Common myeloid progenitor, CD34-positive (primary cell): ENCODE data around the gene SKOR1.

Experiments
- CTCF ChIA-PET: fragments of 350-600 bp; sonication (Branson Sonifier 250); formaldehyde crosslinking; loops from one replicate; lab custom pipeline; 2021; ENCODE audit warnings: antibody characterized with exemption; lab: Charles Lee
- POLR2A ChIA-PET: fragments of 350-600 bp; sonication (Branson Sonifier 250); formaldehyde crosslinking; loops from one replicate; lab custom pipeline; 2021; ENCODE audit warnings: antibody characterized with exemption; lab: Charles Lee
- DNase-seq, 3 donors: peaks; one replicate each; pipeline versions ENCODE4 v3.0.0 to v3.0.0-alpha.2; 2013
- H3K27ac ChIP-seq, 2 experiments: 1 replicate in 1 of 2; 2 replicates in 1 of 2; pipeline ENCODE4 v1.7.0; 2013; ENCODE audit warnings: inconsistent platforms in 2 of 2, low read length in 2 of 2, mild to moderate bottlenecking in 2 of 2, low read depth in 1 of 2, moderate library complexity in 1 of 2; ENCODE audit not compliant: severe bottlenecking in 2 of 2, insufficient read depth in 1 of 2, poor library complexity in 1 of 2
- H3K27me3 ChIP-seq, 5 experiments: replicated peaks in 2 of 5; 1 replicate in 3 of 5; 2 replicates in 2 of 5; pipeline versions ENCODE4 v1.6.1 to v1.7.0; 2013; ENCODE audit warnings: low read length in 4 of 5, mild to moderate bottlenecking in 2 of 5, moderate library complexity in 2 of 5, inconsistent platforms in 1 of 5; ENCODE audit not compliant: insufficient read depth in 5 of 5, control insufficient read depth in 4 of 5
- H3K36me3 ChIP-seq, 4 experiments: 1 replicate in 2 of 4; 2 replicates in 2 of 4; pipeline versions ENCODE4 v1.6.1 to v1.7.0; 2013; ENCODE audit warnings: low read length in 3 of 4, control low read depth in 1 of 4, mild to moderate bottlenecking in 1 of 4; ENCODE audit not compliant: control insufficient read depth in 4 of 4, insufficient read depth in 4 of 4
- H3K4me1 ChIP-seq, 4 experiments: 1 replicate in 3 of 4; 2 replicates in 1 of 4; pipeline versions ENCODE4 v1.6.1 to v1.7.1; 2013; ENCODE audit warnings: low read length in 3 of 4, mild to moderate bottlenecking in 3 of 4, control low read depth in 1 of 4, inconsistent platforms in 1 of 4, moderate library complexity in 1 of 4; ENCODE audit not compliant: control insufficient read depth in 4 of 4, insufficient read depth in 4 of 4; ENCODE audit errors: control extremely low read depth in 1 of 4
- H3K4me3 ChIP-seq, 7 experiments: 1 replicate in 4 of 7; 2 replicates in 3 of 7; pipeline versions ENCODE4 v1.5.1 to v1.7.0; 2013; ENCODE audit warnings: mild to moderate bottlenecking in 7 of 7, low read length in 6 of 7, moderate library complexity in 6 of 7, inconsistent platforms in 2 of 7, low read depth in 2 of 7, control low read depth in 1 of 7; ENCODE audit not compliant: insufficient read depth in 4 of 7, control insufficient read depth in 1 of 7; ENCODE audit errors: extremely low read depth in 1 of 7
- H3K9me3 ChIP-seq, 5 experiments: 1 replicate in 4 of 5; 2 replicates in 1 of 5; pipeline versions ENCODE4 v1.6.1 to v1.7.1; 2013; ENCODE audit warnings: low read length in 4 of 5, mild to moderate bottlenecking in 2 of 5, inconsistent platforms in 1 of 5, low read depth in 1 of 5, moderate library complexity in 1 of 5; ENCODE audit not compliant: control insufficient read depth in 4 of 5, insufficient read depth in 2 of 5; ENCODE audit errors: control extremely low read depth in 1 of 5
- WGBS: methylation state at CpG from one replicate; pipeline ENCODE4 v1.1.5; 2013; ENCODE audit not compliant: insufficient coverage; 5-methylcytosine and 5-hydroxymethylcytosine counted together

SKOR1 gene

DNA sequence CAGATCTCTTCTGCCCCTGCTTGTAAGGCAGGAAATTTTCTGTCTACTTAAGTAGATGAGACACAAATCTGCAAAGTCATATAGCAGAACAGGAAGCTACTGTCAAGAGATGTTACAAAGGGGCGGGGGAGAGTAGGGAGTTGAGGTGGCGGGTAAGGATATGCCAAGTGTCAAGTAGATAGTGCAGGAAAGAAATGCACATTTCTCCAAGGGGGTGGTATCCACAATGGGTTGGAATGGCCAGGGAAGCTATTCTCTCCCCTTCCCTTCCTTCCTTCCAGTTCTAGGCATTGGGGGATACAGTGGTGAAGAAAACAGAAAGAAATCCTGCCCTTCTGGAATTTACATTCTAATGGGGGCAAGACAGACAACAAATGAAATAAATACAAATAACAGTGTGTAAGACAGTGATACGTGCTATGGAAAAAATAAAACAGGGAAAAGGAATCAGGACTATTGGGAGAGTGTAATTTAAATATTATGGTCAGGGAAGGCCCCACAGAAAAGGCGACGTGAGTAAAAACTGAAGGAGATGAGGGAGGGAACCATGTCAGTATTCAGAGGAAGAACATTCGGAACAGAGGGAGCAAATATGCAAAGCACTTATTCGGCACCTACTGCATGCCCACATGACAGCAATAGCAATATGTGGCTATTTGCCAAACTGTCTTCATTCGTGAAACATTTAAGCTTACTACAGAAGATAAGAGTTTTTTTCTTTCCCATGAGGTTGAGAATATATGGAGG is 57.4 kb downstream of the SKOR1 start:
- POLR2A ChIA-PET, result no interaction called here
- no peaks in the 10 kb centered on the region for H3K27me3 ChIP-seq
- WGBS, result 70% methylated on average over 7 of the region's 8 CpGs
- peak overlapping the region in 1 of 2 experiments; percentile 57 for H3K27ac ChIP-seq
- CTCF ChIA-PET, result interaction anchor here (1.4 to 1.8 kb wide), 2 partner anchors 8 to 19 kb away, joined by 3 to 5 read pairs; no protein-coding TSS in a partner anchor
- H3K36me3 ChIP-seq, result no peaks in the 10 kb centered on the region
- H3K4me3 ChIP-seq, result peak overlapping the region in 3 of 7 experiments; percentile 12 to 29 (median 28)
- H3K9me3 ChIP-seq, result no peaks in the 10 kb centered on the region
- peaks cover 26 to 69% (median 58%) of the 10 kb centered on the region in 4 experiments for H3K4me1 ChIP-seq
- peak; percentile 72 to 95 (median 91) for DNase-seq

DNA sequence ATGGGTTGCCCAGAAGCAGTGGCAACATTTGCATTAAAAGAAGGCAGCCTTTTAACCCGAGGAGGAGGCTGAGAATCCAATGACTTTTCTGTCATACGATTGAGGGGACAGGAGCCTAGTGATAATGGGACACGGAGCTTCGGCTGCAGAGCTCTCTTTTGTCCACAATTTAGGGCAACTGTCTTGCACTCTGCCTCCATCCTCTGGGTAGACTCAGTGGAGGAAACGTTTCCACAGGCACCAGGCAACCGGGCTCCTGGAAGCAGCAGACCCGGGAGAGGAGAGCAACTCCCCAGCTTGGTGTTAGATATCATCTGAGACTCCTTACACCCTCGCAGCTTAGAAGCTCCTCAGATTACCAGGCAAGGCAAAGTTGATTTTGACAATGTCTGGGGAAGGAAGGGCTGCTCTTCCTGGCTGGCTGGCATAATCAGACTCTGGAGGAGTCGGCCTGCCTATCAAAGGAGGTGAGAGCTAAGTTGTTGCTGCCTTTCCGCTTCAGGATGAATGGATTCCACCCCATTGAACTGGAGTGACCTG is 58.0 kb downstream of the SKOR1 start:
- Histone ChIP-seq H3K36me3 (no peaks in the 10 kb centered on the region), H3K9me3 (no peaks in the 10 kb centered on the region), H3K27me3 (no peaks in the 10 kb centered on the region), H3K4me3 (no peak overlapping the region), H3K4me1 (peaks cover 26 to 69% (median 58%) of the 10 kb centered on the region in 4 experiments), H3K27ac (no peak overlapping the region)
- no peak for DNase-seq
- WGBS, result 81% methylated on average over 9 of the region's 10 CpGs
- CTCF ChIA-PET, result interaction anchor here (0.7 to 1.8 kb wide), 6 partner anchors 9 to 325 kb away, joined by 3 to 5 read pairs (median 3); no protein-coding TSS in a partner anchor
- POLR2A ChIA-PET, result no interaction called here

- peak overlapping the region in 4 of 7 experiments; percentile 7 to 81 (median 58) for H3K4me3 ChIP-seq
- H3K27ac ChIP-seq, result no peak overlapping the region
Observed at GRCh38 chr15:67884009-67884408, 58.7 kb downstream of the SKOR1 start.

More at GRCh38 chr15:67884009-67884408, 58.7 kb downstream of the SKOR1 start:
- 92% methylated on average over 2 of the region's 6 CpGs for WGBS
- H3K4me1 ChIP-seq, result peaks cover 26 to 66% (median 58%) of the 10 kb centered on the region in 4 experiments
- ChIA-PET CTCF (interaction anchor here (0.7 to 1.8 kb wide), 5 partner anchors 9 to 324 kb away, joined by 3 to 5 read pairs (median 3); no protein-coding TSS in a partner anchor), POLR2A (no interaction called here)
- no peak for DNase-seq
- H3K27me3 ChIP-seq, result no peaks in the 10 kb centered on the region
- no peaks in the 10 kb centered on the region for H3K36me3 ChIP-seq
- H3K9me3 ChIP-seq, result no peaks in the 10 kb centered on the region
